GM19240 (cell line): Measurements from ENCODE around the gene PDE11A.

Experiments
- DNase-seq: peaks from one replicate; pipeline ENCODE4 v3.0.0; 2011; ENCODE audit warnings: low spot score; ENCODE audit not compliant: insufficient read length

PDE11A gene

DNA sequence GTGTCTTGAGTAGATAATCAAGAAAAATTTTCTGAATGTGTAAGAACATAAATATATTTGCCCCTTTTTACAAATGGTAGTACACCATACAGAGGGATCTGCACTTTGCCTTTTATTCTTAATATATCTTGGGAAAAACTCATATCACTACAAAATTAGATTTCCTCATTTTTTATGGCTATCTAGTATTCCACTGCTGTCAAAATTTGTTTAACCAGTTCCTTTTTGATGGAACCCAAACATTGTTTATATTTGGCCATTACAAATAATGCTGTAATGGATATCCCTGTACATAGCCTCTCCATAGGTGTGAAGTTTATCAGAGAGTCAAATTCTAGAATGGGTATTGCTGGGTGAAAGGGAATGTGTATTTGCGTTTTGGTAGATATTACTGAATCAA, 436.9 kb downstream of the PDE11A start:
- no peak for DNase-seq

DNA sequence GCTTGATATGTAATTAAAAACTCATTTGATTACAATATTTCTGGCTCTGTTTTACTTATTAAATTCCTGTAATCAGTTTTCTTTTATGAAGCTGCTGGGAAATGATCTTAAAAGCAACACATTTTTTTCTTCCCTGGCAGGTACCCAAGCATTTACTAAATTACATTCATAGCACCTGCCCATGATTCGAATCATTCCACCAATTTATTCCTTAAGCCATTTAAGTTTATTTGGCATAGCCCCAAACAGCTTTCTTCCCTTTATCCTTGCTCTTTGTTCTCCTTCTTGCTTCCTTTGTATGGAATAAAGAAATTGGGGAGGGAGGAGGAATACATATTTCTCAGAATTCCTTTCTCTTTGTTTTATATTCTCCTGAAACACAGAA, 438.7 kb downstream of the PDE11A start:
- DNase-seq = no peak

DNA sequence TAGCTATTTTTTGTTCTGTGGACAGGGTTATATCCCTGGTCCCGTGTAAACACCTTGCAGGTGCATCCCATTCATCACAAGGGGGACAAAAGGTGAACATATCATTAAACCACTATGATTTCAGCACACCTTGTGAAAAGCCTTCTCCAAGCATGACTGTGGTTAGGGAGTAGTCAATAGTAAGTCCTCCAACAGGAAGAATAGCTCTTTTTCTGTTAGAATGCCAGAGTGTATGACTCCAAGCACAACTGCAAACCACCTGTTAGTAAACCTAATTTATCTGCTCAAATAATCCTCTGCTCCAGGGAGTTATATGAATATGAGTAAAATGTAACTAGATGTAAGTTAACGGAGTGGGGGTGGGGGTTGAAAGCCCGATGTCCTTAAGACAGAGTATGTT, 439.5 kb downstream of the PDE11A start:
- DNase-seq = no peak

DNA sequence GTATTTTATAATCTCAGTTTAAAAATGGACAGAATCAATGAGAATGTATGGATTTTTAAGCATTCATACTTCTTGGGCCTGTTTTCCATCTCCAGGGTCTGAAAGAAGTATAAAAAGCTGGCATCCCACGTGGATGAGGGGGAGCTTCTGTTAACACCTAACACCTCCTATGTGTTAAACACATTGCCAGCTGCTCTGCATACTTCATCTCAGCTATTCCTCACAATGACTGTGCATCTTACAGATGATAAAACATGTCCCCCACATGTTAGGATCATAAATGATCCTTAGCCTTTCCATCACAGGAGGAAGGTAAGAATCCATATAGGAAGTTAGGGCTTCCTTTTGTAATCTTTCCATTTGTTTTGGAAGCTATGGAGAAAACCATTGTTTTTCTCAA, 440.9 kb downstream of the PDE11A start:
- DNase-seq = no peak

DNA sequence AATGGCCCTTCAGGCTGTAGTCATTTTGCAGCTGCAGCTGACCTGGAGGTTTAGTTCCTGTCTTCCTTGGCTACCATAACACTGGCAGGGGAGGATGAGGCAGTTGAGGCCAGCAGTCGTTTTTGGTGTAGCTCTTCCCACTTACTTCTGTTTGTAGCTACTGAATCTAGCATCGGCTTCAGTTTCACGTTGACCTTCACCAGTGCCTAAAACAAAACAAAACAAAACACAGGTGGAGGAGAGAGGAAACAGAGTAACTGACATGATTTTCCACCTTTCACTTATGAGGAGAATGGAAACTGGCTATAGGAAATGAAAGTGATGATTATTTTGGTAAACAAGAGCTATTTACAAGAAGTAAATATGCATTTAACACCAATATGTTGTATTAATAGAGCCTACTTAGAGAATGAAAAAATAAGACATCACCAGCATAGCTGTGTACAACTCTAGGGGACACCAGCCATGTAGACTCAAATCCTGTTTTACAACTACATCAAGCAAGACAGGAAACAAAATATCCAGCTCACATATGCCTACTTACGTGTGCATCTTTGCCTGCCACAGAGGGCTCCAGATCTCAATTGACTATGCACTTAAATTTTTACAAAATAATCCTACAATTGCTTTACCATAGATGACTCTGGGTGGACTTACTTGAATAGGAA, 443.1 kb downstream of the PDE11A start:
- no peak for DNase-seq

DNA sequence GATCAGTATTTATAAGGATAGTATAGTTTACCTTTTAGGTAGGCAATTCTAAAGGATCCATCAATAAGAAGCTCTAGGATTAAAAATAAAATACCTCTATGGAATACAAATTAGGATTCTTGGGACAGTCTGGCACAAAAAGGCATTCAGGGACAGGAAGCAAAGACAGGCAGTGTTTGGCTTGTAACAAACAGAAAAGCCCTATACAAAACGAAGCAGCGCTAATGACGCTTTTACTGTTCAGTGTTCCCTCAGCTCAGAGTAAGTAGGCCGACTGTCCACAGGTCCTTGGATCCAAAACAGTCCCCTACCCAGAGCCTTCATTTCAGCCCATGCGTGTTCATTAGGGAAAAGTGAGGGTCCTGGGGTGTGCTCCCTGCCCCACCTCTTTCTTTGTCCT, 443.7 kb downstream of the PDE11A start:
- no peak for DNase-seq

DNA sequence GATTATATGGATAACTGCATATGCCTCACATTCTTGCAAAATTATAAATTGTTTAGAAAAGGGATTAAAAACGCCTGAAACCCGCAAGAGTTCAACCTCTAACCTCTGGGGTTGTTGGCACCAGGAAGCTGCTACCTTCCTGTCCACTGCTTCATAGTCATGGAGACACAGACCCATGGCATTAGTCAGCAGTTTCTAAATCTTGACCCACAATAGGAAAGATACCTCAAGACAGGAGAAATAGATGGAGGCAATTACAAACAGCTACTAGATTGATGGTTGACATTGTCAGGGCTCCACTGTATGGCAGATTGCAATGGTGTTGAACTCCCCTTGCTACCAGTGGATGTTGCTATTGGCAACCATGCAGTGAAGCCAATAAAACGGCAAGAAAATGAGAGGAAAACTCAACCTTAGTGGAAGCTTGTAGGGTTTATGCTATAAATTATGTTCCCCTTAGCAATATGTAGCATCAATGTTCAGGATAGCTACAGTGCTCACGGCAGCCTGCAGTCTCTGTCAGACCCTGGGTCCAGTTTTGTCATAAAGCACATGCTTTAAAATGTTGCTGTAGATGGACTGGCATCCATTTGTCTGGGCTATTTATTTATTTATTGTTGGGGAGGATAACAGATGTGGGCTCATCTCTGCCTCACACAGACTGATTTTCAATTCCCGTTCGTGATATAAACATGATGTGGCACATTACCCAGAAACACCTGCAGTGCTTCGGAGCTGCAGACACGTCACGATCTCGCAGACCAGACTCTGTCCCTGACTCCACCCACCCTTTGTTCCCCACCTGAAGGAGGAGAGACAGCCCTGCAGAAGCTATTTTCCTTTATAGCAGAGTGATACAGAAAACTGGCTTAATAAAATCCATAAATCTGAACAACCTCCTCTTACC, 446.6 kb downstream of the PDE11A start:
- no peak for DNase-seq

DNA sequence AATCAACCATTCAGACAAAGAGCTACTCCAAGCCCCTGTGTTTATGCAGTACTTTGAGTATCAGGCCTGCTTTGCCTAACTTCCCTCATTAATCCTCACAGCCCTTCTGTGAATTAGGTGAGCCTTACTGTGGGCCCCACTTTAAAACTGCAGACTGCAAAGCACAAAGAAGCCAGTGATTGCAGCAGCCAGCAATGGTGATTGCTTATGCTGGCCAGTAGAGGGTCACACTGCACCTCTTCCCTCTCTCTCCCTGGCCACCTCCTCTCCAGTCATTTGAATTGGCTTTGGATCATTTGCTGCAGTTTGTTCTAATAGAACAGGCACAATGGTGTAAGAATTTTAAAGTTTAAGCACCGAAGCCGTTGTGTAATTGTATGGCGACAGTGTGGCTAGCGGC, 450.1 kb downstream of the PDE11A start:
- DNase-seq = no peak

DNA sequence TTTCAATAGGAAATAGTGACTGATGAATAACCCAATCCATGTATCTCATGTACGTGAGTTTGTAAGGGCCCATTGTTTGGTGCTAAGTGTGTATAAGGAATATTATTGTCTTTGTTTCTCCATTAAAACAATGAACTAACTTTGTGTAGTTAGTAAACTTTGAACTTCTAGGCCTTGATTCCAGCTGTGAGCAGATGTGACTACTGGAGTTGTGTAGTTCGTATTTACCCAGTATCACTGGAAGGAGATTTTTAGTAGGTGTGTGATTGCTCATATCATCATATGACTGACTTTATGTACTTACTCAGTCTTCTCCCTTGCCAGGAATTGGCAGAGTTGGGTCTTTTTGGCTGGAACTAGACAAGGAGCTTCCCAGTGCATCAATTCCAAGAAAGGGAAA, 452.6 kb downstream of the PDE11A start:
- DNase-seq = no peak

DNA sequence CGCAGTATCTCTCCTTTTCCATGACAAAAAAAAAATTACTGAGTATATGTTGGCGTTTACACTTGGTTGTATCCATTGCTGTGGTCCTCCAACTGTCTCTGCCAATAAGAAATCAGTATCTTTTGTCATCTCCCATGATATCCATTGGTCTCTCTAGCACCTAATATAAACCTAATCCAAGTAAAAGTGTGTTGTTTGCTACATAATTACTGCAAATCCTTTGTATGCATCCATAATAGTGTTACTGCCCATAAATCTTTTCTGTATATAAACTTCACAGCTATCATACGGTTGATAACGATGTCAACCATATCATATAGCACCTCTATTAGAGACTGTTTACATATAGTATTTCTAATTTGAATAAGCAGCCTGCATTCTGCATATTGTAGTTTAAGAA, 453.1 kb downstream of the PDE11A start:
- DNase-seq = no peak

DNA sequence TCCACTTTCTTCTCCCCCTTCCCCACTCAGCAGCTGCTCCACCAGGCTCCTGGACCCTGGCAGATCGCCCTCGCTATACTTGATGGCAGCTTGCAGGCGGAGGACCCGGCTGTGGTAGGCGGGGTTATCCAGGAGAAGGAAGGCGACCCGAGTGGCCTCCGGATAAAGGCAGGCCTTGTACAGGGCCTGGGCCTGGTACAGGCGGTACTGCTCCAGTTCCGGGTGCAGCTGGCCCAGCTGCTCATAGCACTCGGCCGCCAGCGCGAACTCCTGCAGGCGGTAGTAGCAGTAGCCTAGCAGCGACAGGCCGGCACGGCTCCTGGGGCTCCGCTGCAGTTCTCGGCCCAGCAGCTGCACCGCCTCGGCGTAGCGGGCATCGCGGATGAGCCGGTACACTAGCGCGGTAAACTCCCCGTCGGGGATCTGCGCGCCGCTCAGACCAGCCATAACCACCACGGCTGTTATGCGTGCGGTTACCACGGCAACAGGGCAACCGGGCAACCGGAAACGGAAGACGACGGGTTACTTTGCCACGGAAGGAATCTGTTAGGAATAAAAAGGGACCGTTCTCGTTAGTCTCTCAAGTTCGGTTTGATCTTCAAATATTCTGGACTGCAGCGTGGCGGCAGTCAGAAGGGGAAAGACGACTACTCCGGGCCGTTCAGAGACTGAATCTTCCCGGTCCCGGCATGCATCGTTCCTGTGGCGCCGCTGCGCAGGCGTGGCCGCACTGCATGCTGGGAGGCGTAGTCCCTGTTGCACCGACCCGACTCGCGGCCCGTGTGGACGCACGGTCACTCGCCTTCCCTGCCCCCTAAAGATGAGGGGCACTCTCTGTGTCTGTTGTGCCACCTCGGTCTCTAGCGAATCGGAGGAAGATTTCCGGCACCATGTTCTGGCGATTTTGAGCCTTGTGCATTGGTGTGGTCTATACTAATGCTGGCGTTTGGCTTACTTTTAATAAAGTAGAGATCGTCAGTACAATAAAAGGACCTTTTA, 454.0 kb downstream of the PDE11A start:
- peak; percentile 68 for DNase-seq

DNA sequence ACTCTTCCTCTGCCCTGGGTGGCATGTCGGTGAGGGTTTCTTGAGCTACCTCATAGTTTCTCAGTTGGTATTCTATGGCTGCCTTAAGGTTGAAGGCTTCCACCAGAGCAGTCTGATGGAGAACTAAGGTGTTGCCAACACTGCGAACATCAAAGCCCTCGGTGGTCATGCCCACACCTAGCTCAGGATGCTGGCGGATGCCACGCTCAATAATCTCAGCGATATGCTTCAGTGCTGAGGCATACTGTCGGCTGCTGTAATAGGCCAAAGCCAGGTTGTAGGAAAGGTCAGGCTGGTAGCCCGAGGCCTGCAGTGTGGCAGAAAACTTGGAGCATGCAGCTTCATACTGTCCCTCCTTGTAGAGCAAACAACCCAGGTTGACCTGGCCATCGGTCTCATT, 454.7 kb downstream of the PDE11A start:
- no peak for DNase-seq

DNA sequence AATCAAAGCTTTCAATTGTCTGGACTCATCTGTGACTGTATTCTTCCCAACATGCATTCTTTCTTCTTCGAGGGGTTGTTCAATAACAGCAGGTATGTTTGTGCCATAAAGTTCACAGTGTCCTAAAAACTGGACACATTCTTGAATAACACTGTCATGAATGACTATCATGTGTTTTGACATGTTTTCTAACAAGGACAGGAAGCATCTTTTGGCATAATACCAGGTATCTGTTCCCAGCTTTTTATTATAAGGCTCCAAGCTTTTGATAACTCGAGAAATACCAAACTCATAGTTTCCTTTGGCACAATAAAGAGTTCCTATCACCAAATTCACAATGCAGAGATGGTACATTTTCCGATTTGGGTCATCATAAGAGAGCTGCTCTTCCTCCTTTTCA, 455.8 kb downstream of the PDE11A start:
- DNase-seq = no peak

DNA sequence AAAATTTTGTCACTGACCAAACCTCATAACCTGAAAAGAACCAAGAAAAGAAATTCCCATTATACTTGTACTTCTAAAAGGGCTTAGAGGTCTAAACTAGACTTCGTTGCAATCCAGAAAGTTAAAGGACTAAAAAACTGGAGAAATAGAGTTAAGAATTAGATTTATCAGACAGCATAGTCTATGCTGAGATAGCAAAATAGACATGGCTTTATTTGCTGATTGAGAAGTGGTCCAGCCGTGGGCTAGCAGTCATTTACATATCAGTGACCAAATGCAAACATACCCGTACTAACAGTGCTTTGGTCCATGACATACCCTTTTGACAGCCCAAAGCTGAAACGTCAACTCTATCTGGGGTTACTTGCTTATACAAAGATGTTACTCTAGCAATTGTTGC, 456.5 kb downstream of the PDE11A start:
- no peak for DNase-seq

DNA sequence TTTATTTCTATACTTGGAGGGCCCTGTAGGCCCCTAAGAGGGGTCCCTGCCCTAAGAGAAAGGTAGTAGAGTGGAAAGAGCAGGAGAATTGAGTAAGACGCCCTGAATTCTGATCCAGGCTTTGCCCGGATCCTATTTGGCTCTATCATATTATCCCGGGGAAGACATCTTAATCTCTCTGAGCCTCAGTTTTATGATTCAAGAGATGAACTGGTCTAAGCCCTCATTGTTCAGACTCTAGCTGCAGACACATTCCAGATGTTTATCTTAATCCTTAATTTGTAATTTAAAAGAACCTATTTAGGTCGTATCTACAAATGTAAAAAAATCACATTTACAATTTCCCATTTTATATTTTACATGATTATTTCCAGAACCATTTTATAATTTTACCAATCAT, 459.9 kb downstream of the PDE11A start:
- no peak for DNase-seq

DNA sequence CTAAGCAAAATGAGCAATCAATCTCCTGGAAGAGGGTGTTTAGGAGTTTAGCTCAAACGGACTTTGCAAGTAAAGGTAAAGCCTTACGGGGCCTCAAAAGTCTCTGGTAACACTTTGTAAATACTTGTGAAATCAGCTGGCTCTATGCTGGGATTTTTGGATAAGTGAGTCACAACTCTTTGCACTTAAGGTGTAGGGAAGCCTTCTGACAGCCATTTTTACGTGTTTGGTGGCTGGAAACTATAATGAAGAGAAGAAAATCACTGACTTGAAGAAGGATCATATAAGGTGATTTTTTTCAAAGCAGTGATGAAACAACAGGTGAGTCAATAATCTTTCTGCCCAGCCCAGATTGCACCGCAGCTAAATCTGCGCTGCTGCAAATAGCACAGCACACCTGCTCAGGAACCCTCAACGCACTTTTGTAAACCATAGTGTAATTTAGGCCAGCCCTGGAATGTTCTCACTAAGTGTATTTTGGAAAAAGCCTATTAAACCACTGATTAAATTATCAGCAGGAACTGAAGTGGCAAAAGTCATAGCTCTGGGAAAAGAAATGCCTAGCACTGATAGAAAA, 461.2 kb downstream of the PDE11A start:
- DNase-seq = no peak

DNA sequence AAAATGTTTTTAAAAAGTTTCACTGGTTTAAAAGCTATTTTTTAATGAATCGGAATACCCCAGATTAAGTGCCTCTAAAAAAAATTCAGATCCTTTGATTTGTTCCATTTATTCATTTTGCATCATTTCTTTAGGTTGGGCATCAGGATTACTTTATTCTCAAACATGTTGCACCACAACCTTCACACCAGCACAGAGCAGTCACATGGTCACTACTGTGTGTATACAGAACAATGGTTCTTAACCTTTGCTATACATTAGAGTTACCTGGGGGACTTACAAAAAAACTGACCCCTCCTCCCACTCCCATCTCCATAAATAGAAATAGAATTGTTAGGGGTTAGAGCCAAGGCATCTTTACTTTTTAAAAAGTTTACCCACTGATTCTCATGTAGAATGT, 461.8 kb downstream of the PDE11A start:
- DNase-seq = no peak

DNA sequence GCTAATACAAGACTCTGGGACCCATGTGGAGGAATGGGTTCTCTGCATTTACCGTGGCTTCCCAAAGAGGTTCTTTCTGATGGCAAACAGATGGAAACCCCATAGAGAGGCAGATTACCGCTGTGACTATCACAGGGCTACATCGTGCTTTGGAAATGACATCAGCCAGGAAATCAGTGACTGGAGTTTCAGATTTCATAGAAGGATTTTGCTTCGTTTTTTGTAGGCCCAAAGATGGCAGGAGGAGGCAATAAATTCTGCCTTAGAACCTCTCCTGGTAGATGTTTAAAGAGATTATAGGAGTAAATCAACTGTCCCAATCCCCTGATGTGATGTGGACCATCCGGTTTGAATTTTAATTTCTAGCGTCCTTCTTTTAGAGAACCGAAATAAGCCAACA, 465.9 kb downstream of the PDE11A start:
- no peak for DNase-seq

DNA sequence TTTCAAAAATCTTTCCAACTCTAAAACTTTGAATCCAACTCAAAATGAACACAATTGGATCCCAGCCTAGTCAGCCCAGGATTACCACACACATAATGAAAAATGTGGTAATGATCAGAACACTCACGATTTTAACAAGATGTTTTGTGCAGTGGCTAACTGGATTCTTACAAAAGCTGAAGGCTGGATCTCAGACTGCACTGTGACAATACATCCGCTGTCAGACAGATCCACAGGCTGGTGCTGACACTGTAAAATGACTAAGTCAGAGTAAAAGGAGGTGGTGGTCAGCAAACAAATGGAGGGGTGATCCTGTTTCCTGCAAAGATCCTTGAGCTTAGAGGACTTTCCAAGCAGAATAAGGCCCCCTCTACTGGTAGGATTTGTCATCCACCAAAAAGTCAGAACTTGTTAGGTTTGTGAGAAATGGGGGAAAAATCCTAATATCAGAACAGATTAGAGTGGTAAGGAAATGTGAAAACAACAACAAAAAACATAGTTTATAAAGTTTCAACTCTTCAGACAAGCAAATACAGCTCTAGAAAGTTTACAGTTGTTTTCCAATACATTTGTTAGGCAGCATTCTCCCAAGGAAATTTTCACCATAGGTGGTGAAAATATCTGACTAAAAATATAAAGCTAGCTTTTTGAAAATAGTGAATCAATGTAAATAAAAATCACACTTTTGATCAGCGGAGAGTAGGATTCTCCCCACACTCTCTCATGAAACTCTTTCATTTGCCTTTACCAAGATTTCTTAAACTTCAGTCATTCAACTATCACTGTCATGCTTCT, 468.1 kb downstream of the PDE11A start:
- no peak for DNase-seq

DNA sequence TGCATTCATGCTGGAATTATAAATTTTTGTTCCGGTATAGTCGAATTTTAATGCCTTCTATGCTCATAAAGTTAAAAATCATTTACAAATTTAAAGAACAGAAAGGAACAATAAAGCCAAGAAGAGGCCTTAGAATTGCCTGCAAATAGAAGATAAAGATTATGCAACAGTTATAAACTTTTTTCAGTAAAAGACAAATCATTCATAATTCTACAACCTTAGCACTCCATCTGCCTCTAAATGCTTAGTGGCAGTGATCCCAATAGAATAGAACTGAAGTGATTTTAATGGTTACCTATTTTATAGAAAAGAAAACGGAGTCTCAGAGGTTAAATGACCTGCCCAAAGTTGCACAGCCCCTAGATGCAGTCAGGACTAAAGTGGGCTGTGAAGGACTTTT, 468.8 kb downstream of the PDE11A start:
- no peak for DNase-seq

DNA sequence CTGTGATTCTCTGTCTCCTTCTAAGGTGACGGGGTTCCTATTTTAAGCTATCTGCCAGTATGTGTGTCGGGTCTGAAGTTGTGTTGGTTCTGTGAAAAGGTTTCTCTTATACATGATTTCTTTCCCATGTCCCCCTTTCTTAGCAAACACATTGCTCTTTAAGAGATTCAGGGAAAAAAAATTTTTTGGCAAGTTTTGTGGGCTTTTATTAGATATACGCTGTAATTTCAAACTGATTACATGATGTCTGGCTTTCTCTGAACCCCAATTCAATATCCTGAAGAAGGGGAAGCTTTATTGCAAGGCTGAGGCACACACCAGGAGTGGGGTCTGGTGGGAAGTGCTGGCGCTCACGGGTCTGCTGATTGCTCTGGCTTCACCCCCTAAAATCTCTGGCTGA, 469.4 kb downstream of the PDE11A start:
- DNase-seq = no peak
